ENCODE measurements around the gene SAP30L. TPM values are rescaled to one million over a fixed set of nuclear protein-coding genes. Genes with fewer than 3 reads are reported as not detected.

Gene SAP30L
- total and polyA plus RNA-seq, 2 of the 4 experiments (the other 2 are of a cell fraction): 9.7 to 17.6 TPM

Other genes starting within 250 kb of the SAP30L start
- gene HAND1, start 32.2 kb downstream of the SAP30L start, total RNA-seq (2012; rRNA removed): not detected in 2 replicates
- not detected in 2 replicates for gene HAND1, start 32.2 kb downstream of the SAP30L start, polyA plus RNA-seq (2012; rRNA removed)

All from IMR-90 (cell line).